Neural cell (in vitro differentiated cells): ENCODE data around the gene PPP4R3B.

Experiments
- EZH2 ChIP-seq: fragments of 200-600, 300-800 bp; shearing (Covaris generic), sonication (generic); IDR thresholded peaks from 2 replicates; pipeline ENCODE4 v1.6.1; 2014; ENCODE audit warnings: antibody characterized with exemption, low read length, borderline replicate concordance, mild to moderate bottlenecking; ENCODE audit not compliant: insufficient read depth, poor library complexity, severe bottlenecking
- MXI1 ChIP-seq: fragments of 450-650 bp; conservative IDR thresholded peaks from 2 replicates; pipeline ENCODE4 v1.6.1; 2014; ENCODE audit warnings: antibody characterized with exemption, mild to moderate bottlenecking; ENCODE audit not compliant: poor library complexity, severe bottlenecking
- RAD21 ChIP-seq: fragments of 450-650 bp; conservative IDR thresholded peaks from 2 replicates; pipeline ENCODE4 v1.6.1; 2014; ENCODE audit warnings: antibody characterized with exemption, mild to moderate bottlenecking, moderate library complexity
- TF ChIP-seq, protein P1 (sequence below): fragments of 450-650 bp; IDR thresholded peaks from 2 replicates; pipeline ENCODE4 v1.5.1; 2014; ENCODE audit warnings: antibody characterized with exemption, mild to moderate bottlenecking, moderate library complexity; ENCODE audit not compliant: poor library complexity, severe bottlenecking

DNA sequence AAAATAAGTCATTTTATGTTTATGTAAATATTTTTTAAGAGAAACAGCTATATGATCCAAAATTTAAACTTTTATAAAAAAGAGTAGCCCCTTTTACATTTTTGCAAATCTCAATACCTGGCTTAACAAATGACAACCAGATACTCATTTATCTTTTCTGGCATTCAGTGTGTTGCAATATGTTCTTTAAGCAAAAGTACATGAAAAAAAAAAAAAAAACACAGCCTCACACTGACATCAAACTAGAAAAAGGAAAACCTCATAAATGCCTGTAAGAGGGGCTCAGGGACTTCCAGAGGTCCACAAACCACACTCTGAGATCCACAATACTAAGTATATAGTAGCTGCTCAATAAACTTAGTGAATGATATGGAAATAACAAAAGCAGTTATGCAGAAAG is 21.9 kb downstream of the PPP4R3B start:
- TF ChIP-seq, protein P1, sequence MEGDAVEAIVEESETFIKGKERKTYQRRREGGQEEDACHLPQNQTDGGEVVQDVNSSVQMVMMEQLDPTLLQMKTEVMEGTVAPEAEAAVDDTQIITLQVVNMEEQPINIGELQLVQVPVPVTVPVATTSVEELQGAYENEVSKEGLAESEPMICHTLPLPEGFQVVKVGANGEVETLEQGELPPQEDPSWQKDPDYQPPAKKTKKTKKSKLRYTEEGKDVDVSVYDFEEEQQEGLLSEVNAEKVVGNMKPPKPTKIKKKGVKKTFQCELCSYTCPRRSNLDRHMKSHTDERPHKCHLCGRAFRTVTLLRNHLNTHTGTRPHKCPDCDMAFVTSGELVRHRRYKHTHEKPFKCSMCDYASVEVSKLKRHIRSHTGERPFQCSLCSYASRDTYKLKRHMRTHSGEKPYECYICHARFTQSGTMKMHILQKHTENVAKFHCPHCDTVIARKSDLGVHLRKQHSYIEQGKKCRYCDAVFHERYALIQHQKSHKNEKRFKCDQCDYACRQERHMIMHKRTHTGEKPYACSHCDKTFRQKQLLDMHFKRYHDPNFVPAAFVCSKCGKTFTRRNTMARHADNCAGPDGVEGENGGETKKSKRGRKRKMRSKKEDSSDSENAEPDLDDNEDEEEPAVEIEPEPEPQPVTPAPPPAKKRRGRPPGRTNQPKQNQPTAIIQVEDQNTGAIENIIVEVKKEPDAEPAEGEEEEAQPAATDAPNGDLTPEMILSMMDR: no peak
- TF ChIP-seq RAD21 (no peak), EZH2 (no peak), MXI1 (no peak)
